Stimulated activated CD4-positive, alpha-beta T cell treated with anti-CD3 and anti-CD28 coated beads, TNF-alpha, amount 100 ng/mL, for 1 hour (primary cell): ENCODE results near the gene PLEKHM1.

Experiments
- DNase-seq, 3 donors: peaks; one replicate each; pipeline ENCODE4 v3.0.0-alpha.2; 2020; ENCODE audit warnings: low read depth in 3 of 3, low spot score in 1 of 3

Gene PLEKHM1

DNA sequence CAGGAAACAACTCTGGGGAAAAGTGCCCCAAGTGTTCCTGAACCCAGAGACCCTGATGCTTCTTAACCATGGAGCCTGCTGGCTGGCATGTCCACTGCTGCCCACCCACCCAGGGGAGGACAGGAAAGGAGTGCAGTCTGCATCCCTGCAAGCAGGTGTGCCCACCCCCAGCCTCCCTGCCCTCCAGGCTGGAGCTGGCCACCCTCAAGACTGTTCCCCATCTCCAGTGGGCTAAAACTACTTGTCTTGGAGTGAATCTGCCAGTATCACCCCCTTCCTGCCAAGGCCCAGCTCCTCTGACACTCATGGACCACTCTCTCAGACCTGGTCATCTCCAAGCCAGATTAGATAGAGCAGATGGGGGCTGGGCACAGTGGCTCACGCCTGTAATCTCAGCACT lies 87.6 kb downstream of the PLEKHM1 start:
- DNase-seq: no peak

DNA sequence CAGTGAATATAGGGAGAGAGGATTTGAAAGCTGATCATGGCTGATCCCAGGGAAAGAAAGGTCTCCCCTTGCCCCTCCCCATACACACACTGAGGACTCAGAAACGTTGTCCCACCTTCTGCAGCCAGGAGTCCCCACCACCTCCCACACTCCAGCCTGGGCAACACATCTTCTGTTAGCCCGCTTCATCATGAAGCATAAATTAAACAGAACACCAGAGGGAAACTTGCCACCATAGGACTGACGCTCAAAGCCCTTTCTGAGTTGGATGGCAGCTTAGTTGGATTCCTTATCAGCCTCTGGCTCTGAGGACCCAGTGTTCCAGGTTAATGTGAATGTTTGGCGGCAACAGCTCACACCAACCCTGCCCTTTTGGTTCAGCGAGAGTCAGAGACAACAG lies 91.7 kb downstream of the PLEKHM1 start:
- DNase-seq: no peak

DNA sequence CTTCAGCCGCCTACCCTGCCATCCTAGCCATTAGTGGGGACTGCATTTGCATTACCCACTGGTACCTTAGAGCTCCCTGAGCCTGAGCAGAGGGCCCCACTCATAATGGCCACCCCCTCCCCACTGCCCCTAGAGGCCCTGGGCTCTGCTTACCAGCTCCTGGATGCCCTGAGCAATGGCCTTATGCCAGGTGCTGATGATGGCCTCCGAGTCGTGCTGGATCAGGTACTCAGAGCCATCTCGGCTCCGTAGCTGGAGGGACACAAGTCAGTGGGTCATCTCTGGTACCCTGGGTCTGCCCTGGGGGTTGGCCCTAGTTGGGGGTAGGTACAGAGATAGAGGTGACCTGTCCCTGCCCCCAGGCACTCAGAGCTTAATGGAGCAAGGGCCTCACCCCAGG lies 92.7 kb downstream of the PLEKHM1 start:
- no peak for DNase-seq

DNA sequence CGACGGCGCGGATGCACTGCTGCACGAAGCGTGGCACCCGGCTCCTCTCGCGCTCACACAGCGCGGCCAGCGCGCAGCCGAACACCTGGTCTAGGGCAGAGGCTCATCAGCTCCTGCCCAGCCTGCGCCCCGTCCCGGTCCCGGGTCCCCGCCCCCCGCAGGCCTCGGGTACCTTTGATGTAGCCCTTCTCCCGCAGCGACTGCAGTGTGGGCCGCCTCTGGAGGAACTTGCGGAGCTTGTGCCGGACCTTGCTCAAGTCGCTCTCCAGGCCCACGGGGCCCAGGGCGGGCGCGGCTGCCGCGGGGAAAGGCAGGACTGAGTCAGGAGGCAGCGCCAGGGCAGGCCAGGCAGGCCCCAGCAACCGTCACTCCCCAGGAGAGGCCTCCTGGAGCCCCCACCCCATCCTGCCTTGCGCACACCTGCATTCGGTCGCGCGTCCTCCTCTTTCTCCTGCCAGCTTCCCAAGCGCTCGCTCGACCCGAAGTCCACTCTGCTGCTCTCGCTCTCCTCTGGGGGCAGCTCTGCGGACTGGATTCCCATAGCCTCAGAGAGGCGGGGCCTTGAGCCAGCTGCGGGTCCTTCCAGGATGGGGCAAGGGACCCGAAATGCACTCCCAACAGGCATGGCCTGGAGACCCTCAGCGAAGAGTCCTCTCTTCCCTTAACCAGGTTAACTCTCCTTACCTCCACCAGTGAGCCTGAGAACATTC lies 93.9 kb downstream of the PLEKHM1 start:
- DNase-seq: no peak

DNA sequence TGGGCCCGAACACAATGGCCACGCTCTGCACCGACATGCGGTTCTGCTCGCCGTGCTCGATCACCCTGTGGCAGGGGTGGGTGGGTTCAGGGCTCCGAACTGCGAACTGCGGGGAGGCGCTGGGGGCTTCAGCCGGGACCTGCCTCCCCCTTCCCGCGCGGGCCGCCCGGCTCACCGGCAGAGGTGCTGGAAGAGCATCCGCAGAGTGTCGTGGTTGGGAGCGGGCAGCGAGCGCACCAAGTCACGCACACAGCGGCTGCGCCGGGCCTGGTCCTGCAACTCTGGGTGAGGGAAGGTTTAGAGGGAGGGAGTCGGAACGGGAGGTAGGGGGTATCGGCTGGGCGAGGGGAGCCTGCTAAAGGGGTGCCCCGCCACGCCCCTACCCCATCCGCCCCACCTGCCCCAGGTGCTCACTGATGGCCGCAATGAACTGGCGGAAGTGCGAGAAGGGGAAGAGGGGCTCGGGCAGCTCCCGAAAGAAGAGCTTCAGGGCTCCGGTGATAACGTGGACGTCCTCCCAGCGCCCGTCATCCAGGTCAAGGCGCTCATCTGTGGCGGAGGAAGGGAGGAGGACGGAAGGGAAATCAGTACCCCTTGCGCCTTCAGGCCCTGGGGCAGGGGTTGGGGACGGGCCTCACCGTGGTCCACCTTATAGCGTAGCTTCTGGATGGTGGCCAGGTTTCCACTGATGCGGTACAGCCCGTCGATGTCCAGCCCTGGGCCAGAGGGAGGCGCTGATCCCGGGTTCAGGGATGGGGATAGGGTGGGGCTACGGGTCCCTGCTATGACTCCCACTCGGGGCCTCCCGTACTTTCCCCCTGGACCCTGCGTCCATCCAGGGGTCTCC lies 94.7 kb downstream of the PLEKHM1 start:
- DNase-seq: no peak

DNA sequence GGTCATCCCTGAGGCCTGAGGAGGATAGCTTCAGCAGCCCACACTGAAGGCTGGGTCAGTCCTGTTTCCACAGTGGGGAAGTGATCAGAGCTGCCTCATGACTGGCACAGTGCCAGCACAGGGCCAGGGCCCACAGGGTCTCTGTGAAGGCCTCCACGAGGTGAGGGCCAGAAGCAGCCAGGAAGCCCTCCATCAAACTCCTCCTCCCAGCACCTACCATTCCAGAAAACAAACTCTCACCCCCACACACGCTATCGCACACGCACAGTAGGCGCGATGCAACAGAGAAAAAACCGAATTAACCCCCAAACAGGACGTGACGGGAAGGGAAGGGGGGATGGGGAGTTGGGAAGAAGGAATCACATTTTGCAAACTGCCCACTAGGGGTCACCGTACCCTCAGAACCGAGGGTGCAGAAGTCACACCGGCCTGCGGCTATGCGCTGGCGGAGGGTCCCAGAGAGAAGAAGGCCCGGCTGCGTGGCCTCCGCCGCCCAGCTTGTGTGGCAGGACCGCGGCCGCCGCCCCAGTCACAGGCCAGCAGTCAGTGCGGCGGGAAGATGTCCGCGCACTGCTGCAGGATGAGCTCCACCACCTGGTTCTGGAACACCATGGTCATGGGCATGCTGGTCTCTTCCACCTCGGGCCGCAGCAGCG lies 95.5 kb downstream of the PLEKHM1 start:
- DNase-seq: no peak

DNA sequence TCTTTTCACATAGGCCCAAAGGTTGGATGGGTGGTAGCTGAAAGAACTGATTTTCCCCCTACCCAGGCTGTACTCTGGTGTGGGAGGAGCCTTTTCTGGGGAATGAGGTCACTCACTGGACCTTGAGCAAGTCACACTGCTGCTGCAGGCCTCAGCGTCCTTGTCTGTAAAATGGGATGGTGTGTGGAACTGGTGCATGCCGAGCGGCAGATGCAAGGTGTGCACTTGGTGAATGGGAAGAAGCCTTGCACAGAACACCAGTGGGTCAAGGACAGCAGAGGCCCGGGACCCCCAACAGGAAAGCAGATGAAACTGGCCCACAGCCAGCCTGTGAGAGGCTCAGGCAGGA lies 96.0 kb downstream of the PLEKHM1 start:
- DNase-seq: no peak

DNA sequence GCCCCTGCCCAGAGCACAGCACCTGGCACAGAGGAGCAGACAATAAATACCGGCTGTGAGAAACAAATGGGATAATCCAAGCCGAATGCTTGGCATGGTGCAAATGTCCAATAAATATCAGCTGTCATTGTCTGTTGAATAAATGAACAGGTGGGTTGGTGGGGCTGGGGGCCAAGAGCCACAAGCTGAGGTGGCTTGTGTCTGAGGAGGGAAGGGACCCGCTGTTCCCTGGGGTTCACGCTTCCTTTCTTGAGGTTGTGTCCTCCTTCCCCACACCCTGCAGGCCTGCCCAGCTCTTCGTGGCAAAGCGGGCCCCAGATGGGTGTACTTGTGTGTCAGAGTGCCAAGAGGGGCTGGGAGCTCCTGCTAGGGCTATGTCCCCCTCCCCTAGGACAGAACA lies 96.4 kb downstream of the PLEKHM1 start:
- DNase-seq: no peak

DNA sequence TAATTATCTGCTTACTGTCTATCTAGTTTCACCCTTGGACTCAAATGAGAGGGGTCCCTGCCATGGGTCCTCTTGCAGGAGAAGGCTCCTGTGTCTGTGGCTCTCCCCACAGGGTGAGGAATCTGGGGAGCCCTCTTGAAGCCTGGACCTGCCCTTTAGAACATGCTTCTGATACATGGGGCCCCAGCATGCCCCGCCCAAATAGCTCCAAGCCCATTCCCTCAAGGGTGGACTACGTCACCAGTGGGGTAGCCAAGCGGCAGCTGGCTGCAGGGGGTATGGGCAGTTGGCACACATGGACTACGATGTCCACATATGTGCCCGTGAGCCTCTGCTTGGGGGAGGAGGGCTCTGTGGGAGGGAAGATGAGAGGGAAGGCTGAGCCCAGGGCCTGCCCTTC lies 97.1 kb downstream of the PLEKHM1 start:
- DNase-seq: no peak

DNA sequence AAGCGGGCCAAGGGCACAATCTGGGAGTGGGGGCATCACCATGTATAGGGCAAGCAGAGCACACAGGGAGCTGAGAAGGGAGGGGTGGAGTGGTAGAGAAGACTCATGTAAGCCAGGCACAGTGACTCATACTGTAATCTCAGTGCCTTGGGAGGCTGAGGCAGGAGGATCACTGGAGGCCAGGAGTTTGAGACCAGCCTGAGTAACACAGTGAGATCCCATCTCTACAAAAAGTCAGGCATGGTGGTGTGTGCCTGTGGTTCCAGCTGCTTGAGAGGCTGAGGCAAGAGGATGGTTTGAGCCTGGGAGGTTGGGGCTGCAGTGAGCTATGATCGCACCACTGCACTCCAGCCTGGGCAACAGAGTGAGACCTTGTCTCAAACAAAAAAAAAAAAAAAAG lies 98.6 kb downstream of the PLEKHM1 start:
- DNase-seq: no peak

DNA sequence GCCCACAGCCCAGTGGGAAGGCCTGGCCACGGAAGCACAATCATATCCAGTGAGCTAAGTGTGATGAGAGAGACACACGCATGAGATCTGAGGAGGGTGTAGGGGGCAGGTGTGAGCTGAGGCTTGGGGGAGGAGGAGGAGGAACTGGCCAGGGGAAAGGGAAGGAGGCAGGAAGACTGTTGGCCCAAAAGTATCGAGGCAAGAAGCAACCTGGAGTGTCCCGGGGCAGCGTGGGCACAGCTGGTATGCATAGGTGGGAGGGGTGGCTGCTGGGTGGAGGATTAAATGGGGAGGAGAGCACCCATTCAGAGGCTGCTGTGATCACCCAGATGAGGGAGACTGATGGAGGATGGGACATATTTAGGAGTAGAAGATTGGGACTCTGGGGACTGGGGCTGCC lies 99.2 kb downstream of the PLEKHM1 start:
- DNase-seq: no peak

DNA sequence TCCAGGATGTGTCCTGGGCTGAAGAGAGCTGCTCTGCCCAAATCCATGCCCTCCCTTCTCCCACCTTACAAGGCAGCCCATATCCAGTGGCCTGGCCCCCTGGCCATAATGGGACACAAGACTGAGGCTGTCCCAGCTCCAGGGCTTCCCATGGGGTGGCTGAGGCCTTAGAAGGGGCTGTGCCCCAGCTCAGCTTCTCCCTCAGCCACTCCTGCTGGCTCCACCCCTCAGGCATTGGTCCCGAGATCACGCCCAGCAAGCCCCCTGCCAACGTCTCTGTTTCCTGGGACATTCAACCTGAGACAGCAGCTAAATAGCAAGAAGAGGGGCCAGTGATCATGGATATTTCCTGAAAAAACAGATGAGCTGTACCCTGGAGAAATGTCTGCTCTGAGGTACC lies 101.2 kb downstream of the PLEKHM1 start:
- no peak for DNase-seq

DNA sequence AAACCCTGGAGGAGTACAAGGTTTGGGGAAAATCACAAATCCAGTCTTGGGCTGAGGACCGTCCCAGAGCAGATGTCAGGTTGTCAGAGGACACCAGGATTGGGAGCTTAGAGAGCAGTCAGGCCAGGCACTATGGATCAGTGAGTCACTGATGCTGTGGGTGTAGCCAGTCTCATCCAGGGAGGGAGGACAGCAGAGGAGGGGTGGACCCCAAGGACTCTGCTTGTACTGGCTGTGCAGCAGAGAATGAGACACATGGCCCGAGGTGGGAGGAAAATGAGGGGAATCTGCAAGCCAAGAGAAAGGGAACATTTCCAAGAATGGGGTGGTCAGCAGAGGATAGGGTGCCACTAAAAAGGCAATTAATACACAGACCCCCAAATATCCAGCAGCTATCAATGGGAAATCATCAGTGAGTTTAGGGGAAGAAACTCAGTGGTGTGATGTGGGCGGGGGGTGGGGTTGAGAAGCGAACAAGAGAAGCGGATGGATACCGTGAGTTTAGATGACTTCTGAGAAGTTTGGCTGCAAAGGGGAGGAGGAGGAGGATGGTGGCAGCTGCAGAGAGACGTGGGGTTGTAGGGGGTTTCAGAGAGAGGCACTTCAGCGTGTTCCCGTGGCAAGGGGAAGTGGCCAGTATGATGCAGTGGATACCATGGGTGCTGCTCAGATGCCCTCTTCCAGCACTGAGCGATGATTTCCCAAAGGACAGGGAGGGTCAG lies 101.8 kb downstream of the PLEKHM1 start:
- no peak for DNase-seq

DNA sequence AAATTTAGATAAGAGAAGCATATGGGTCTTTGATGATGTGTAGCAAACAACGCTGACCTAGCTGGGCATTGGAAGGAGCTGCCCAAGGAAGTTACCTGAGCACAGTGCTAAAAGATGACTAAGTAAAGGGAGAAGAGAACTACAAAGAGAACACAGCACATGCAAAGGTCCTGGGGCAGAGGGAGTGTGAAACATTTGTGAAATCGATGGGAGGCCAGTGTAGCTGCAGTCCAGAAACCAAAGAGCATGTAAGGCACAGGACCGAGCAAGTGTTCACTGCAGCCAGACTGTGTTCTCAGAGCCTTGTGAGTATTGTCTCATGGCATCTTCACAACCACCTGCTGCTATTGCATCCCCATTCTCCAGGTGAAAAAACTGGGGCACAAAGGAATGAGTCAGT lies 102.8 kb downstream of the PLEKHM1 start:
- DNase-seq: no peak

DNA sequence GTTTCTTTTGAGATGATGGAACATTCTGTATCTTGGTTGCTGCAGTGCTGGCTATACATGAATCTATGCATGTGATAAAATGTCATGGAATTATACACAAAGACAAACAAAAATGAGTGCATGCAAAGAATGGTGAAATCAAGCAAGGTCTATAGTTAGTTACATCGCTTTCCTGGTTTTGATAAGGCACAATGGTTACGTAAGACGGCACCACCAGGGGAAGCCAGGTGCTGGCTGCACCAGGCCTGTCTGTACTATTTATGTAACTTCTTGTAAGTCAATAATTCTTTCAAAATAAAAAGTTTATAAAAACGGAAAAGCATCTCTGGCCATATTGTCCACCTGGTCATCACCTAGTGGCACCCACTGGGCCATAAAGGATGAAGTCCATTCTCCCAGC lies 104.3 kb downstream of the PLEKHM1 start:
- DNase-seq: no peak
